Measurements from ENCODE around the gene EIF5. TPM values are rescaled to one million over a fixed set of nuclear protein-coding genes. Genes with fewer than 3 reads are reported as not detected.

EIF5 gene
- polyA plus RNA-seq, 1 experiment, result 282 TPM

- CTCF ChIA-PET, result interaction anchor here (1.0 kb wide), 1 partner anchor 196 kb away, joined by 7 read pairs; no protein-coding TSS in a partner anchor
- Histone ChIP-seq H3K4me3 (ENCODE audit: low read depth, low read length) (no peak overlapping the region), H3K36me3 (ENCODE audit: control insufficient read depth, insufficient read depth, low read length) (no peaks in the 10 kb centered on the region), H3K27me3 (ENCODE audit: control insufficient read depth, insufficient read depth, low read length) (no peaks in the 10 kb centered on the region)
- no peak for TF ChIP-seq CTCF (IDR thresholded peaks at IDR 0.05; ENCODE audit: insufficient read depth, low read depth, low read length)
- POLR2A ChIA-PET, result interaction anchor here (0.6 kb wide), 1 partner anchor 177 kb away, joined by 5 read pairs; no protein-coding TSS in a partner anchor
- DNase-seq (ENCODE audit: low read depth), result no peak
Observed at GRCh38 chr14:103301512-103302354, 32.3 kb upstream of the EIF5 start.

GRCh38 chr14:103302966-103303365 is 31.1 kb upstream of the EIF5 start:
- POLR2A ChIA-PET, result no interaction called here
- TF ChIP-seq CTCF (IDR thresholded peaks at IDR 0.05; ENCODE audit: insufficient read depth, low read depth, low read length), result no peak
- Histone ChIP-seq H3K4me3 (ENCODE audit: low read depth, low read length) (no peak overlapping the region), H3K36me3 (ENCODE audit: control insufficient read depth, insufficient read depth, low read length) (no peaks in the 10 kb centered on the region), H3K27me3 (ENCODE audit: control insufficient read depth, insufficient read depth, low read length) (peaks cover 3% of the 10 kb centered on the region)
- CTCF ChIA-PET, result interaction anchor here (0.8 kb wide), 1 partner anchor 70 kb away, joined by 3 read pairs; no protein-coding TSS in a partner anchor
- DNase-seq (ENCODE audit: low read depth), result no peak

- ChIA-PET CTCF (no interaction called here), POLR2A (no interaction called here)
- Histone ChIP-seq H3K27me3 (ENCODE audit: control insufficient read depth, insufficient read depth, low read length) (peaks cover 3% of the 10 kb centered on the region), H3K4me3 (ENCODE audit: low read depth, low read length) (no peak overlapping the region), H3K36me3 (ENCODE audit: control insufficient read depth, insufficient read depth, low read length) (no peaks in the 10 kb centered on the region)
- TF ChIP-seq CTCF (IDR thresholded peaks at IDR 0.05; ENCODE audit: insufficient read depth, low read depth, low read length), result no peak
- no peak for DNase-seq (ENCODE audit: low read depth)
Observed at GRCh38 chr14:103304706-103305105, 29.3 kb upstream of the EIF5 start.

- POLR2A ChIA-PET, result no interaction called here
- no peak for DNase-seq (ENCODE audit: low read depth)
- Histone ChIP-seq H3K4me3 (ENCODE audit: low read depth, low read length) (no peak overlapping the region), H3K27me3 (ENCODE audit: control insufficient read depth, insufficient read depth, low read length) (peaks cover 5% of the 10 kb centered on the region), H3K36me3 (ENCODE audit: control insufficient read depth, insufficient read depth, low read length) (no peaks in the 10 kb centered on the region)
- TF ChIP-seq CTCF (IDR thresholded peaks at IDR 0.05; ENCODE audit: insufficient read depth, low read depth, low read length), result no peak
- CTCF ChIA-PET, result interaction anchor here (1.3 to 1.5 kb wide), 2 partner anchors 15 to 204 kb away, joined by 3 read pairs; no protein-coding TSS in a partner anchor
Observed at GRCh38 chr14:103308717-103309616, 25.1 kb upstream of the EIF5 start.
